PFSK-1 (cell line): Measurements from ENCODE around the gene SRA1.

Source experiments
- POLR2AphosphoS5 ChIP-seq: IDR thresholded peaks from 2 replicates; pipeline ENCODE4 v1.6.1; 2012; ENCODE audit warnings: low read depth, mild to moderate bottlenecking, control low read depth, low read length, moderate library complexity
- REST ChIP-seq, 2 experiments: IDR thresholded peaks; 2 replicates each; pipeline versions ENCODE4 v1.6.1 to v1.8.0; 2011 to 2012; ENCODE audit warnings: low read depth in 2 of 2, low read length in 2 of 2, control low read depth in 1 of 2, inconsistent platforms in 1 of 2, mild to moderate bottlenecking in 1 of 2, moderate library complexity in 1 of 2; ENCODE audit not compliant: insufficient read depth in 1 of 2
- SIN3A ChIP-seq: IDR thresholded peaks from 2 replicates; pipeline ENCODE4 v1.6.1; 2012; ENCODE audit warnings: mild to moderate bottlenecking, low read length, moderate library complexity, borderline replicate concordance; ENCODE audit not compliant: insufficient read depth
- TAF1 ChIP-seq: IDR thresholded peaks from 2 replicates; pipeline ENCODE4 v1.6.1; 2012; ENCODE audit warnings: low read length, control low read depth, borderline replicate concordance; ENCODE audit not compliant: insufficient read depth

GRCh38 chr5:140553657-140554056, 3.6 kb downstream of the SRA1 start:
- TF ChIP-seq REST (IDR thresholded peaks at IDR 0.05; ENCODE audit: insufficient read depth in 1 of 2, low read depth in 2 of 2, low read length in 2 of 2) (no peak), POLR2AphosphoS5 (no peak; the same call in 1 of the 2 replicates), TAF1 (no peak), SIN3A (no peak)
